Fibroblast of the aortic adventitia (primary cell): ENCODE results near the gene TEPSIN. TPM values are rescaled to one million over a fixed set of nuclear protein-coding genes. Genes with fewer than 3 reads are reported as not detected.

Source experiments
- DNase-seq: peaks from one replicate; pipeline ENCODE4 v3.0.0-alpha.2; 2010; ENCODE audit warnings: low read depth
- H3K4me3 ChIP-seq: 2 replicates; pipeline ENCODE4 v1.5.1; 2011; ENCODE audit warnings: low read depth, mild to moderate bottlenecking, control low read depth, low read length, moderate library complexity
- CTCF ChIP-seq: IDR thresholded peaks from 2 replicates; pipeline ENCODE4 v1.5.1; 2011; ENCODE audit warnings: mild to moderate bottlenecking, low read length, control low read depth, inconsistent platforms; ENCODE audit not compliant: insufficient read depth
- total RNA-seq: library from RNA; depleted of rRNA; stranded (reverse); fragments of >200 nt; gene quantifications from 2 replicates; pipeline ENCODE4 v1.2.3, GENCODE V29; 2012; ENCODE audit warnings: low replicate concordance

TEPSIN gene
- total RNA-seq, 1 donor: 13.3 TPM

- no peak for DNase-seq
- no peak for TF ChIP-seq CTCF
- no peak overlapping the region for H3K4me3 ChIP-seq
Measured at GRCh38 chr17:81188491-81188840, 50.4 kb downstream of the TEPSIN start.

- DNase-seq: no peak
- no peak for TF ChIP-seq CTCF
- no peak overlapping the region for H3K4me3 ChIP-seq
Measured at GRCh38 chr17:81187586-81188490, 51.0 kb downstream of the TEPSIN start.

GRCh38 chr17:81187120-81187519 lies 51.7 kb downstream of the TEPSIN start:
- H3K4me3 ChIP-seq: no peak overlapping the region
- TF ChIP-seq CTCF: no peak
- no peak for DNase-seq

GRCh38 chr17:81186203-81186602 lies 52.7 kb downstream of the TEPSIN start:
- DNase-seq: no peak
- TF ChIP-seq CTCF: no peak
- no peak overlapping the region for H3K4me3 ChIP-seq

- no peak overlapping the region for H3K4me3 ChIP-seq
- TF ChIP-seq CTCF: no peak
- no peak for DNase-seq
Measured at GRCh38 chr17:81184555-81184954, 54.3 kb downstream of the TEPSIN start.

GRCh38 chr17:81183807-81184206 lies 55.0 kb downstream of the TEPSIN start:
- no peak for TF ChIP-seq CTCF
- no peak overlapping the region for H3K4me3 ChIP-seq
- no peak for DNase-seq
